HepG2 (cell line): ENCODE measurements around the gene ALG3. TPM values are rescaled to one million over a fixed set of nuclear protein-coding genes. Genes with fewer than 3 reads are reported as not detected.

ENCODE experiments used
- HOXD1 ChIP-seq: sonication (generic); formaldehyde crosslinking; IDR thresholded peaks from 2 replicates; pipeline ENCODE4 v1.5.0; 2020; ENCODE audit warnings: missing genetic modification reagents
- KLF9 ChIP-seq: IDR thresholded peaks from 2 replicates; pipeline ENCODE4 v1.6.1; 2016; ENCODE audit warnings: low read depth
- MEIS1 ChIP-seq: sonication (generic); formaldehyde crosslinking; IDR thresholded peaks from 2 replicates; pipeline ENCODE4 v1.9.0; 2021; ENCODE audit warnings: mild to moderate bottlenecking, missing genetic modification reagents, moderate library complexity, borderline replicate concordance
- PCBP1 ChIP-seq: fragments of 200-400 bp; formaldehyde crosslinking; IDR thresholded peaks from 2 replicates; pipeline ENCODE4 v1.6.1; 2017; ENCODE audit warnings: mild to moderate bottlenecking, low read depth, low read length, borderline replicate concordance
- TAF15 ChIP-seq: fragments of 200-400 bp; formaldehyde crosslinking; IDR thresholded peaks from one replicate; pipeline ENCODE4 v1.6.1; 2018; ENCODE audit warnings: mild to moderate bottlenecking, low read depth, low read length; ENCODE audit not compliant: poor library complexity, severe bottlenecking
- ZBTB2 ChIP-seq: sonication (generic); formaldehyde crosslinking; IDR thresholded peaks from 2 replicates; pipeline ENCODE4 v1.8.0; 2022; ENCODE audit warnings: low read depth, missing genetic modification reagents
- ZBTB49 ChIP-seq: sonication (generic); formaldehyde crosslinking; IDR thresholded peaks from 2 replicates; pipeline ENCODE4 v1.4.0; 2020; ENCODE audit warnings: missing genetic modification reagents, borderline replicate concordance
- polyA plus RNA-seq, 8 experiments: library from polyadenylated mRNA; depleted of rRNA in 3 of 8; stranded (reverse) in 7 of 8; unstranded in 1 of 8; fragments of >200 nt; fragmentation: Illumina TruSeq in 4 of 8; extraction: Trizol in 4 of 8; gene quantifications; 2 replicates each; pipeline versions ENCODE4 v1.2.1 to v1.2.3, GENCODE V29; 2011 to 2016; ENCODE audit warnings: low read depth in 4 of 8, missing spikeins in 1 of 8, mixed read lengths in 1 of 8; ENCODE audit not compliant: insufficient read depth in 1 of 8
- total RNA-seq, 5 experiments: library from RNA; depleted of rRNA; stranded (reverse); fragments of >200 nt; fragmentation: Illumina TruSeq; extraction: Trizol; gene quantifications; 2 replicates each; pipeline ENCODE4 v1.2.3, GENCODE V29; 2016; ENCODE audit warnings: low read depth in 1 of 5
- TF ChIP-seq, protein P1 (sequence below): sonication (generic); formaldehyde crosslinking; IDR thresholded peaks from 2 replicates; pipeline ENCODE4 v1.5.0; 2020; ENCODE audit warnings: mild to moderate bottlenecking, missing genetic modification reagents, borderline replicate concordance
- TF ChIP-seq, protein P2 (sequence below): IDR thresholded peaks from 2 replicates; pipeline ENCODE4 v1.6.1; 2012; ENCODE audit warnings: low read length, improper control_type of control experiment
- TF ChIP-seq, protein P3 (sequence below): fragments of 450-650 bp; IDR thresholded peaks from 2 replicates; pipeline ENCODE4 v1.6.1; 2017

The ALG3 gene
- total and polyA plus RNA-seq, 2 of the 13 experiments (the other 11 are each of a cell fraction or from before 2014, with no cell fraction given) = 46.6 to 57.1 TPM

DNA sequence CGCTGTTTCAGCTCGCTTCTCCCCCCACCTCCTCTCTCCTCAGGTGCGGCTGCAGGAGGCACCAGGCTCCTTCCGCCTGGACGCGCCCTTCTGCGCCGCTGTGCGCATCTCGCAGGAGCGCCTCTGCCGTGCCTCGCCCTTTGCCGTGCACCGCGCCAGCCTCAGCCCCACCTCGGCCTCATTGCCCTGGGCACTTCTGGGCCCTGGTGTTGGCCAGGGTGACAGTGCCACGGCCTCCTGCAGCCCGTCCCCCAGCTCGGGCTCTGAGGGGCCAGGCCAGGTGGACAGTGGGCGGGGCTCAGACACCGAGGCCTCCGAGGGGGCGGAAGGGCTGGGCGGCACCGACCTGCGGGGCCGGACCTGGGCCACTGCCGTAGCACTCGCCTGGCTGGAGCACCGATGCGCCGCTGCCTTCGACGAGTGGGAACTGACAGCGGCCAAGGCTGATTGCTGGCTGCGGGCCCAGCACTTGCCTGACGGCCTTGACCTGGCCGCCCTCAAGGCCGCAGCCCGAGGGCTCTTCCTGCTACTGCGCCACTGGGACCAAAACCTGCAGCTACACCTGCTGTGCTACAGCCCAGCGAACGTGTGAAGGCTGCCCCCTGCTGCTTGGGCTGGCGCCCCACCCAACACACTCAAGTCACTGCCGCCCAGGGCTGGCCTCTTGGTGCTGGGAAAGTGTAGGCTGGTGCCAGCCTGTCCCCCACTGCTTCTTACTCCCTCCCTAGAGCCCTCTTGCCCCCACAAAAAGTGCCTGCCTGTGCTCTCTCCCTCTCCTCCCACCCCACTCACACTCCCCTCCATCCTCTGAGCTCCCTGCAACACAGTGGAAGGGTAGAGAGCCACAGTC, 7.1 kb downstream of the ALG3 start (continued):
- TF ChIP-seq, protein P1, sequence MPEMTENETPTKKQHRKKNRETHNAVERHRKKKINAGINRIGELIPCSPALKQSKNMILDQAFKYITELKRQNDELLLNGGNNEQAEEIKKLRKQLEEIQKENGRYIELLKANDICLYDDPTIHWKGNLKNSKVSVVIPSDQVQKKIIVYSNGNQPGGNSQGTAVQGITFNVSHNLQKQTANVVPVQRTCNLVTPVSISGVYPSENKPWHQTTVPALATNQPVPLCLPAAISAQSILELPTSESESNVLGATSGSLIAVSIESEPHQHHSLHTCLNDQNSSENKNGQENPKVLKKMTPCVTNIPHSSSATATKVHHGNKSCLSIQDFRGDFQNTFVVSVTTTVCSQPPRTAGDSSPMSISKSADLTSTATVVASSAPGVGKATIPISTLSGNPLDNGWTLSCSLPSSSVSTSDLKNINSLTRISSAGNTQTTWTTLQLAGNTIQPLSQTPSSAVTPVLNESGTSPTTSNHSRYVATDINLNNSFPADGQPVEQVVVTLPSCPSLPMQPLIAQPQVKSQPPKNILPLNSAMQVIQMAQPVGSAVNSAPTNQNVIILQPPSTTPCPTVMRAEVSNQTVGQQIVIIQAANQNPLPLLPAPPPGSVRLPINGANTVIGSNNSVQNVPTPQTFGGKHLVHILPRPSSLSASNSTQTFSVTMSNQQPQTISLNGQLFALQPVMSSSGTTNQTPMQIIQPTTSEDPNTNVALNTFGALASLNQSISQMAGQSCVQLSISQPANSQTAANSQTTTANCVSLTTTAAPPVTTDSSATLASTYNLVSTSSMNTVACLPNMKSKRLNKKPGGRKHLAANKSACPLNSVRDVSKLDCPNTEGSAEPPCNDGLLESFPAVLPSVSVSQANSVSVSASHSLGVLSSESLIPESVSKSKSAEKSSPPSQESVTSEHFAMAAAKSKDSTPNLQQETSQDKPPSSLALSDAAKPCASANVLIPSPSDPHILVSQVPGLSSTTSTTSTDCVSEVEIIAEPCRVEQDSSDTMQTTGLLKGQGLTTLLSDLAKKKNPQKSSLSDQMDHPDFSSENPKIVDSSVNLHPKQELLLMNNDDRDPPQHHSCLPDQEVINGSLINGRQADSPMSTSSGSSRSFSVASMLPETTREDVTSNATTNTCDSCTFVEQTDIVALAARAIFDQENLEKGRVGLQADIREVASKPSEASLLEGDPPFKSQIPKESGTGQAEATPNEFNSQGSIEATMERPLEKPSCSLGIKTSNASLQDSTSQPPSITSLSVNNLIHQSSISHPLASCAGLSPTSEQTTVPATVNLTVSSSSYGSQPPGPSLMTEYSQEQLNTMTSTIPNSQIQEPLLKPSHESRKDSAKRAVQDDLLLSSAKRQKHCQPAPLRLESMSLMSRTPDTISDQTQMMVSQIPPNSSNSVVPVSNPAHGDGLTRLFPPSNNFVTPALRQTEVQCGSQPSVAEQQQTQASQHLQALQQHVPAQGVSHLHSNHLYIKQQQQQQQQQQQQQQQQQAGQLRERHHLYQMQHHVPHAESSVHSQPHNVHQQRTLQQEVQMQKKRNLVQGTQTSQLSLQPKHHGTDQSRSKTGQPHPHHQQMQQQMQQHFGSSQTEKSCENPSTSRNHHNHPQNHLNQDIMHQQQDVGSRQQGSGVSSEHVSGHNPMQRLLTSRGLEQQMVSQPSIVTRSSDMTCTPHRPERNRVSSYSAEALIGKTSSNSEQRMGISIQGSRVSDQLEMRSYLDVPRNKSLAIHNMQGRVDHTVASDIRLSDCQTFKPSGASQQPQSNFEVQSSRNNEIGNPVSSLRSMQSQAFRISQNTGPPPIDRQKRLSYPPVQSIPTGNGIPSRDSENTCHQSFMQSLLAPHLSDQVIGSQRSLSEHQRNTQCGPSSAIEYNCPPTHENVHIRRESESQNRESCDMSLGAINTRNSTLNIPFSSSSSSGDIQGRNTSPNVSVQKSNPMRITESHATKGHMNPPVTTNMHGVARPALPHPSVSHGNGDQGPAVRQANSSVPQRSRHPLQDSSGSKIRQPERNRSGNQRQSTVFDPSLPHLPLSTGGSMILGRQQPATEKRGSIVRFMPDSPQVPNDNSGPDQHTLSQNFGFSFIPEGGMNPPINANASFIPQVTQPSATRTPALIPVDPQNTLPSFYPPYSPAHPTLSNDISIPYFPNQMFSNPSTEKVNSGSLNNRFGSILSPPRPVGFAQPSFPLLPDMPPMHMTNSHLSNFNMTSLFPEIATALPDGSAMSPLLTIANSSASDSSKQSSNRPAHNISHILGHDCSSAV (CRISPR knock-in tag) = no peak
- peak; percentile 60; the same call in 1 of the 2 replicates for TF ChIP-seq ZBTB2 (CRISPR knock-in tag)
- TF ChIP-seq ZBTB49 (CRISPR knock-in tag) = no peak
- TF ChIP-seq, protein P2, sequence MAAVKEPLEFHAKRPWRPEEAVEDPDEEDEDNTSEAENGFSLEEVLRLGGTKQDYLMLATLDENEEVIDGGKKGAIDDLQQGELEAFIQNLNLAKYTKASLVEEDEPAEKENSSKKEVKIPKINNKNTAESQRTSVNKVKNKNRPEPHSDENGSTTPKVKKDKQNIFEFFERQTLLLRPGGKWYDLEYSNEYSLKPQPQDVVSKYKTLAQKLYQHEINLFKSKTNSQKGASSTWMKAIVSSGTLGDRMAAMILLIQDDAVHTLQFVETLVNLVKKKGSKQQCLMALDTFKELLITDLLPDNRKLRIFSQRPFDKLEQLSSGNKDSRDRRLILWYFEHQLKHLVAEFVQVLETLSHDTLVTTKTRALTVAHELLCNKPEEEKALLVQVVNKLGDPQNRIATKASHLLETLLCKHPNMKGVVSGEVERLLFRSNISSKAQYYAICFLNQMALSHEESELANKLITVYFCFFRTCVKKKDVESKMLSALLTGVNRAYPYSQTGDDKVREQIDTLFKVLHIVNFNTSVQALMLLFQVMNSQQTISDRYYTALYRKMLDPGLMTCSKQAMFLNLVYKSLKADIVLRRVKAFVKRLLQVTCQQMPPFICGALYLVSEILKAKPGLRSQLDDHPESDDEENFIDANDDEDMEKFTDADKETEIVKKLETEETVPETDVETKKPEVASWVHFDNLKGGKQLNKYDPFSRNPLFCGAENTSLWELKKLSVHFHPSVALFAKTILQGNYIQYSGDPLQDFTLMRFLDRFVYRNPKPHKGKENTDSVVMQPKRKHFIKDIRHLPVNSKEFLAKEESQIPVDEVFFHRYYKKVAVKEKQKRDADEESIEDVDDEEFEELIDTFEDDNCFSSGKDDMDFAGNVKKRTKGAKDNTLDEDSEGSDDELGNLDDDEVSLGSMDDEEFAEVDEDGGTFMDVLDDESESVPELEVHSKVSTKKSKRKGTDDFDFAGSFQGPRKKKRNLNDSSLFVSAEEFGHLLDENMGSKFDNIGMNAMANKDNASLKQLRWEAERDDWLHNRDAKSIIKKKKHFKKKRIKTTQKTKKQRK = no peak
- TF ChIP-seq MEIS1 (CRISPR knock-in tag) = peak; percentile 94
- TF ChIP-seq, protein P3, sequence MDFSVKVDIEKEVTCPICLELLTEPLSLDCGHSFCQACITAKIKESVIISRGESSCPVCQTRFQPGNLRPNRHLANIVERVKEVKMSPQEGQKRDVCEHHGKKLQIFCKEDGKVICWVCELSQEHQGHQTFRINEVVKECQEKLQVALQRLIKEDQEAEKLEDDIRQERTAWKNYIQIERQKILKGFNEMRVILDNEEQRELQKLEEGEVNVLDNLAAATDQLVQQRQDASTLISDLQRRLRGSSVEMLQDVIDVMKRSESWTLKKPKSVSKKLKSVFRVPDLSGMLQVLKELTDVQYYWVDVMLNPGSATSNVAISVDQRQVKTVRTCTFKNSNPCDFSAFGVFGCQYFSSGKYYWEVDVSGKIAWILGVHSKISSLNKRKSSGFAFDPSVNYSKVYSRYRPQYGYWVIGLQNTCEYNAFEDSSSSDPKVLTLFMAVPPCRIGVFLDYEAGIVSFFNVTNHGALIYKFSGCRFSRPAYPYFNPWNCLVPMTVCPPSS = no peak
- no peak for TF ChIP-seq TAF15
- TF ChIP-seq KLF9 (CRISPR knock-in tag) = 0 out of 2 replicates have a peak, but pooled peaks have one; percentile 50
- peak; percentile 59; the same call in 1 of the 2 replicates for TF ChIP-seq HOXD1 (CRISPR knock-in tag)
- TF ChIP-seq PCBP1 = no peak
